Measurements from ENCODE around the gene PRKAR1B. TPM values are rescaled to one million over a fixed set of nuclear protein-coding genes. Genes with fewer than 3 reads are reported as not detected.

PRKAR1B gene
- total RNA-seq, 1 experiment from 2014 or later: 24.8 TPM

DNA sequence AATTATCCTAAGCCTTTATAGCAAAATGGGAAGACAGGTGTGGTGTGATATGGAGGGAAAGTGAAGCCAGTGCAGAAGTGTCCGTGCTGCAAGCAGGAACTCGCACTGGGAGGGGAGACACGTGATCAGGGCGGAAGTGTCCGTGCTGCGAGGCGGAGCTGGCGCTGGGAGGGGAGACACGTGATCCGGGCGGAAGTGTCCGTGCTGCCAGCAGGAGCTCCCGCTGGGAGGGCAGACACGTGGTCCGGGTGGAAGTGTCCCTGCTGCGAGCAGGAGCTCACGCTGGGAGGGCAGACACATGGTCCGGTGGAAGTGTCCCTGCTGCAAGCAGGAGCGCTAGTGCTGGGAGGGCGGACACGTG, 40.5 kb upstream of the PRKAR1B start:
- no TSS peak for BruUV-seq (replicated peaks)
- Mint-ChIP-seq H3K27ac (ENCODE audit: unreplicated experiment) (peak overlapping the region; percentile 2), H3K4me3 (ENCODE audit: low read depth, unreplicated experiment) (no peak overlapping the region), H3K36me3 (ENCODE audit: insufficient read depth, unreplicated experiment) (peaks cover 64% of the 10 kb centered on the region), H3K9me3 (ENCODE audit: low read depth, unreplicated experiment) (no peaks in the 10 kb centered on the region), H3K4me1 (ENCODE audit: low read depth, unreplicated experiment) (no peaks in the 10 kb centered on the region), H3K27me3 (ENCODE audit: unreplicated experiment) (no peaks in the 10 kb centered on the region)
- DNase-seq: no peak
- TF ChIP-seq, protein P1, sequence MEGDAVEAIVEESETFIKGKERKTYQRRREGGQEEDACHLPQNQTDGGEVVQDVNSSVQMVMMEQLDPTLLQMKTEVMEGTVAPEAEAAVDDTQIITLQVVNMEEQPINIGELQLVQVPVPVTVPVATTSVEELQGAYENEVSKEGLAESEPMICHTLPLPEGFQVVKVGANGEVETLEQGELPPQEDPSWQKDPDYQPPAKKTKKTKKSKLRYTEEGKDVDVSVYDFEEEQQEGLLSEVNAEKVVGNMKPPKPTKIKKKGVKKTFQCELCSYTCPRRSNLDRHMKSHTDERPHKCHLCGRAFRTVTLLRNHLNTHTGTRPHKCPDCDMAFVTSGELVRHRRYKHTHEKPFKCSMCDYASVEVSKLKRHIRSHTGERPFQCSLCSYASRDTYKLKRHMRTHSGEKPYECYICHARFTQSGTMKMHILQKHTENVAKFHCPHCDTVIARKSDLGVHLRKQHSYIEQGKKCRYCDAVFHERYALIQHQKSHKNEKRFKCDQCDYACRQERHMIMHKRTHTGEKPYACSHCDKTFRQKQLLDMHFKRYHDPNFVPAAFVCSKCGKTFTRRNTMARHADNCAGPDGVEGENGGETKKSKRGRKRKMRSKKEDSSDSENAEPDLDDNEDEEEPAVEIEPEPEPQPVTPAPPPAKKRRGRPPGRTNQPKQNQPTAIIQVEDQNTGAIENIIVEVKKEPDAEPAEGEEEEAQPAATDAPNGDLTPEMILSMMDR (IDR thresholded peaks at IDR 0.05; ENCODE audit: unreplicated experiment): no peak
- CTCF ChIA-PET: interaction anchor here (0.6 to 0.7 kb wide), 3 partner anchors 35 to 131 kb away, joined by 3 to 9 read pairs (median 9); no protein-coding TSS in a partner anchor
- intact Hi-C loops (cut with micrococcal nuclease; ENCODE audit: unreplicated experiment): no loop called here

DNA sequence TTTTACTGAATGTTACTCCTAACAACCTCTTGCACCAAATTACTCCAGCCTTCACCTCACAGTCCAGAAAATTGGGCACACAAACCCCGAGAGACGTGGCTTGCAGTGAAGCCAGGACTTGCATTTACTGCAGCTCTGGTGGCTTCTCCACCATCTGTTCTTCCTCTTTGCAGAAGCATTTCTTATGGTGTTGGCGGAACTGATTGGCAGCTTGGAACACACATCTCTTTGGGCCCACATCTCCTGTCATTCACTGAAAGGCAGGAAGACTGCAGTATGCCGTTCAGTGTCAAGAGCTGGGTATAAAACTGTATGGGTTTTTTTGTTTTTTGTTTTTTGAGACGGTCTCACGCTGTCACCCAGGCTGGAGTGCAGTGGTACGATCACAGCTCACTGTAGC, 38.3 kb upstream of the PRKAR1B start:
- H3K27ac Mint-ChIP-seq (ENCODE audit: unreplicated experiment): no peak overlapping the region
- H3K36me3 Mint-ChIP-seq (ENCODE audit: insufficient read depth, unreplicated experiment): peaks cover 66% of the 10 kb centered on the region
- no peaks in the 10 kb centered on the region for H3K9me3 Mint-ChIP-seq (ENCODE audit: low read depth, unreplicated experiment)
- CTCF ChIA-PET: no interaction called here
- no peaks in the 10 kb centered on the region for H3K27me3 Mint-ChIP-seq (ENCODE audit: unreplicated experiment)
- BruUV-seq (replicated peaks): no TSS peak
- no peaks in the 10 kb centered on the region for H3K4me1 Mint-ChIP-seq (ENCODE audit: low read depth, unreplicated experiment)
- H3K4me3 Mint-ChIP-seq (ENCODE audit: low read depth, unreplicated experiment): no peak overlapping the region
- intact Hi-C loops (cut with micrococcal nuclease; ENCODE audit: unreplicated experiment): no loop called here
- no peak for DNase-seq
- TF ChIP-seq, protein P1 (IDR thresholded peaks at IDR 0.05; ENCODE audit: unreplicated experiment): no peak

DNA sequence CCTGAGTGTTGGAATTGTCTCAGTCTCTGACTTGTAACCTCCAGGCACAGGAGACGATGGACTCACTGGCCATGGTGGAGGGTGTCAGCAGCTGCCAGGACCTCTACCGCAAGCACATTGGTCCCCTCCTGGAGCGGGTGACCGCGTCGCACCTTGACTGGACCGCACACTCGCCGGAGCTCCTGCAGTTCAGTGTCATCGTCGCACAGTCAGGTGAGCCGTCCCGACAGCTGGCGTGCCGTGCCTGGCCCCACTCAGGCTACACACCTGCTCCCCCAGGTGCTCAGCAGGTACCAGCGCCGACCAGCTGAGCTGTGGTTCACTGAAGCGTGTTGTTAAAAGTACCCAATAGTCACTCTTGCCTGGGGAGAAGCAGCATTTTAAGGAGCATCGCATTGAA, 36.7 kb upstream of the PRKAR1B start:
- TF ChIP-seq, protein P1 (IDR thresholded peaks at IDR 0.05; ENCODE audit: unreplicated experiment): no peak
- H3K27me3 Mint-ChIP-seq (ENCODE audit: unreplicated experiment): no peaks in the 10 kb centered on the region
- no peak overlapping the region for H3K27ac Mint-ChIP-seq (ENCODE audit: unreplicated experiment)
- DNase-seq: no peak
- no TSS peak for BruUV-seq (replicated peaks)
- intact Hi-C loops (cut with micrococcal nuclease; ENCODE audit: unreplicated experiment): no loop called here
- no peaks in the 10 kb centered on the region for H3K4me1 Mint-ChIP-seq (ENCODE audit: low read depth, unreplicated experiment)
- CTCF ChIA-PET: no interaction called here
- H3K9me3 Mint-ChIP-seq (ENCODE audit: low read depth, unreplicated experiment): no peaks in the 10 kb centered on the region
- peaks cover 57% of the 10 kb centered on the region for H3K36me3 Mint-ChIP-seq (ENCODE audit: insufficient read depth, unreplicated experiment)
- no peak overlapping the region for H3K4me3 Mint-ChIP-seq (ENCODE audit: low read depth, unreplicated experiment)

DNA sequence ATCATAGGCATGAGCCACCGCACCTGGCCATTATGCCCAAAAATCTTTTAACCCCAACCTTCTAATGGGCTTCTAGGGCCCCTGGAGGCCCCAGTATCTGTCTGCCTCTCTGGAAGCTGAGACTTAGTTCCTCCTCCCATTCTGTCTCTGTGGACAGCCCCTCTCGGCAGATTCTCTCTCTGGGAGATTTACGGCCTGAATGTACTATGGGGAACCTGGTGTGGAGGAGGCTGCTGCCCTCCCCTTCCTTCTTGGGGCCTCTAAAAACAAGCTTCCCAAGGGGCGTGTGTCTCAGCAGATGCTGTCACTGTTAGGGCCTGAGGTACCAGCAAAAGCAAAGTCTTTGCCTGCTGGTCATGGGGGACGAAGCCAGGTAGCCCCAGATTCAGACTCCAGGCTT, 35.8 kb upstream of the PRKAR1B start:
- no peak overlapping the region for H3K4me3 Mint-ChIP-seq (ENCODE audit: low read depth, unreplicated experiment)
- H3K27ac Mint-ChIP-seq (ENCODE audit: unreplicated experiment): no peak overlapping the region
- no peaks in the 10 kb centered on the region for H3K4me1 Mint-ChIP-seq (ENCODE audit: low read depth, unreplicated experiment)
- no peaks in the 10 kb centered on the region for H3K9me3 Mint-ChIP-seq (ENCODE audit: low read depth, unreplicated experiment)
- BruUV-seq (replicated peaks): no TSS peak
- TF ChIP-seq, protein P1 (IDR thresholded peaks at IDR 0.05; ENCODE audit: unreplicated experiment): no peak
- intact Hi-C loops (cut with micrococcal nuclease; ENCODE audit: unreplicated experiment): no loop called here
- peaks cover 55% of the 10 kb centered on the region for H3K36me3 Mint-ChIP-seq (ENCODE audit: insufficient read depth, unreplicated experiment)
- DNase-seq: no peak
- CTCF ChIA-PET: interaction anchor here (0.7 kb wide), 1 partner anchor 415 kb away, joined by 7 read pairs; no protein-coding TSS in a partner anchor
- H3K27me3 Mint-ChIP-seq (ENCODE audit: unreplicated experiment): no peaks in the 10 kb centered on the region
